NK-92 treated with Interleukin-12 subunit alpha and Interleukin-12 subunit beta, amount 100 ng/mL, for 24 hours (cell line): Measurements from ENCODE around the gene PROKR2.

Experiments
- DNase-seq: peaks from one replicate; lab custom pipeline; 2025; lab: John Stamatoyannopoulos, UW

The PROKR2 gene

GRCh38 chr20:5316188-5317158 lies at the start of gene PROKR2:
PROKR2 (minus strand) TSS chr20:5316954; CDS start chr20:5314369, 2,585 bp downstream.
- no peak for DNase-seq

GRCh38 chr20:5364997-5365597 lies 48.3 kb upstream of the PROKR2 start:
- no peak for DNase-seq

GRCh38 chr20:5364136-5364821 lies 47.5 kb upstream of the PROKR2 start:
- no peak for DNase-seq

GRCh38 chr20:5362771-5363170 lies 46.0 kb upstream of the PROKR2 start:
- no peak for DNase-seq

GRCh38 chr20:5361176-5361575 lies 44.4 kb upstream of the PROKR2 start:
- no peak for DNase-seq

- no peak for DNase-seq
These were observed 41.2 kb upstream of the PROKR2 start for GRCh38 chr20:5357946-5358345.

- DNase-seq = no peak
These were observed 40.2 kb upstream of the PROKR2 start for GRCh38 chr20:5356941-5357340.

- DNase-seq = no peak
These were observed 38.1 kb upstream of the PROKR2 start for GRCh38 chr20:5354901-5355300.

GRCh38 chr20:5353624-5354496 lies 37.1 kb upstream of the PROKR2 start:
- DNase-seq = no peak

GRCh38 chr20:5349448-5349847 lies 32.7 kb upstream of the PROKR2 start:
- no peak for DNase-seq

GRCh38 chr20:5342021-5342420 lies 25.3 kb upstream of the PROKR2 start:
- no peak for DNase-seq

- no peak for DNase-seq
These were observed 14.6 kb upstream of the PROKR2 start for GRCh38 chr20:5331340-5331739.

- no peak for DNase-seq
These were observed 11.5 kb upstream of the PROKR2 start for GRCh38 chr20:5328268-5328667.

- DNase-seq = no peak
These were observed 10.6 kb upstream of the PROKR2 start for GRCh38 chr20:5327356-5327755.

GRCh38 chr20:5315807-5316187 lies 957 bp downstream of the PROKR2 start:
- no peak for DNase-seq

- no peak for DNase-seq
These were observed 2.8 kb downstream of the PROKR2 start for GRCh38 chr20:5313916-5314315.

GRCh38 chr20:5312518-5312917 lies 4.2 kb downstream of the PROKR2 start:
- DNase-seq = no peak

GRCh38 chr20:5309971-5310370 lies 6.8 kb downstream of the PROKR2 start:
- no peak for DNase-seq

GRCh38 chr20:5298811-5299210 lies 17.9 kb downstream of the PROKR2 start:
- DNase-seq = no peak

GRCh38 chr20:5297280-5298004 lies 19.3 kb downstream of the PROKR2 start:
- no peak for DNase-seq

- no peak for DNase-seq
These were observed 26.2 kb downstream of the PROKR2 start for GRCh38 chr20:5290596-5290995.
